Ecto neural progenitor cell (in vitro differentiated cells): ENCODE results near the gene CASZ1.

Experiments
- DNase-seq: peaks from one replicate; pipeline ENCODE4 v3.0.0-alpha.2; 2018; ENCODE audit warnings: low spot score

The CASZ1 gene

GRCh38 chr1:10705953-10706352, 90.5 kb downstream of the CASZ1 start:
- DNase-seq: no peak

- peak; percentile 89 for DNase-seq
These were observed 92.0 kb downstream of the CASZ1 start for GRCh38 chr1:10704368-10704882.

- DNase-seq: no peak
These were observed 92.7 kb downstream of the CASZ1 start for GRCh38 chr1:10703702-10704101.

- no peak for DNase-seq
These were observed 95.3 kb downstream of the CASZ1 start for GRCh38 chr1:10701145-10701544.

GRCh38 chr1:10699470-10699835, 97.0 kb downstream of the CASZ1 start:
- no peak for DNase-seq

GRCh38 chr1:10698726-10699469, 97.5 kb downstream of the CASZ1 start:
- DNase-seq: no peak

GRCh38 chr1:10697621-10698160, 98.8 kb downstream of the CASZ1 start:
- no peak for DNase-seq

GRCh38 chr1:10696977-10697376, 99.5 kb downstream of the CASZ1 start:
- DNase-seq: no peak

- DNase-seq: peak; percentile 91
These were observed 101.5 kb downstream of the CASZ1 start for GRCh38 chr1:10694633-10695627.

GRCh38 chr1:10694274-10694632, 102.2 kb downstream of the CASZ1 start:
- no peak for DNase-seq

GRCh38 chr1:10693497-10694273, 102.8 kb downstream of the CASZ1 start:
- DNase-seq: no peak

- no peak for DNase-seq
These were observed 103.3 kb downstream of the CASZ1 start for GRCh38 chr1:10693152-10693496.

GRCh38 chr1:10692401-10693021, 103.9 kb downstream of the CASZ1 start:
- DNase-seq: no peak

GRCh38 chr1:10691740-10692125, 104.7 kb downstream of the CASZ1 start:
- no peak for DNase-seq

GRCh38 chr1:10691075-10691739, 105.2 kb downstream of the CASZ1 start:
- DNase-seq: no peak

- no peak for DNase-seq
These were observed 106.0 kb downstream of the CASZ1 start for GRCh38 chr1:10690484-10690883.

GRCh38 chr1:10688409-10688786, 108.0 kb downstream of the CASZ1 start:
- DNase-seq: no peak

GRCh38 chr1:10687782-10688408, 108.6 kb downstream of the CASZ1 start:
- DNase-seq: no peak

GRCh38 chr1:10687251-10687651, 109.2 kb downstream of the CASZ1 start:
- DNase-seq: no peak

GRCh38 chr1:10686404-10687040, 109.9 kb downstream of the CASZ1 start:
- DNase-seq: no peak
